Lower leg skin (tissue), 3 donors: Measurements from ENCODE around the gene SERPINA7.

ENCODE experiments used
- POLR2A ChIP-seq, 2 donors: fragments of 450-650 bp; IDR thresholded peaks; one replicate each; pipeline ENCODE4 v1.6.1; 2016 to 2017; ENCODE audit warnings: antibody characterized with exemption in 2 of 2, mild to moderate bottlenecking in 1 of 2, moderate library complexity in 1 of 2
- TF ChIP-seq, protein P1 (sequence below), 3 donors: fragments of 450-650 bp; IDR thresholded peaks; one replicate each; pipeline ENCODE4 v1.5.1; 2016; ENCODE audit warnings: antibody characterized with exemption in 3 of 3, mild to moderate bottlenecking in 3 of 3, moderate library complexity in 2 of 3

DNA sequence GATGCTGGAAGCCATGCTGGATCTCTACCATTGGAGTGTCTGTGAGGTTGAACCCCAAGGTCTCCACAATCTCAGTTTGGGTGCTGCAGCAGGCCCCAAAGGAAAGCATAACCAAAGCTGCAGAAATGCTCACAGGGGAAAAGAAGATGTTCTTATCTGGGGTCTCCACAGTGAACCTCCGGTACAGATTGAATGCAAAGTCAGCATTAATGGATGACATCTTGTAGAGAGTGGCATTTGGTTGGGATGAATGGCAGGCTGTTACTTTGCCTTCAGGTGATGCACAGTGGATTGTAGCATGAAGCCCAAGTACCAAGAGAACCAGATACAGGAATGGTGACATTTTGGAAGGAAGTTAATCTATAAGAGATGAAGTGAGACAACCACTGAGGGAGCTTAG, 1.8 kb downstream of the SERPINA7 start:
- TF ChIP-seq, protein P1, sequence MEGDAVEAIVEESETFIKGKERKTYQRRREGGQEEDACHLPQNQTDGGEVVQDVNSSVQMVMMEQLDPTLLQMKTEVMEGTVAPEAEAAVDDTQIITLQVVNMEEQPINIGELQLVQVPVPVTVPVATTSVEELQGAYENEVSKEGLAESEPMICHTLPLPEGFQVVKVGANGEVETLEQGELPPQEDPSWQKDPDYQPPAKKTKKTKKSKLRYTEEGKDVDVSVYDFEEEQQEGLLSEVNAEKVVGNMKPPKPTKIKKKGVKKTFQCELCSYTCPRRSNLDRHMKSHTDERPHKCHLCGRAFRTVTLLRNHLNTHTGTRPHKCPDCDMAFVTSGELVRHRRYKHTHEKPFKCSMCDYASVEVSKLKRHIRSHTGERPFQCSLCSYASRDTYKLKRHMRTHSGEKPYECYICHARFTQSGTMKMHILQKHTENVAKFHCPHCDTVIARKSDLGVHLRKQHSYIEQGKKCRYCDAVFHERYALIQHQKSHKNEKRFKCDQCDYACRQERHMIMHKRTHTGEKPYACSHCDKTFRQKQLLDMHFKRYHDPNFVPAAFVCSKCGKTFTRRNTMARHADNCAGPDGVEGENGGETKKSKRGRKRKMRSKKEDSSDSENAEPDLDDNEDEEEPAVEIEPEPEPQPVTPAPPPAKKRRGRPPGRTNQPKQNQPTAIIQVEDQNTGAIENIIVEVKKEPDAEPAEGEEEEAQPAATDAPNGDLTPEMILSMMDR (IDR thresholded peaks at IDR 0.05) = no peak
- no peak for TF ChIP-seq POLR2A (IDR thresholded peaks at IDR 0.05)
